ENCODE results near the gene SV2B.

- TF ChIP-seq EZH2 (IDR thresholded peaks at IDR 0.05) (no peak), POLR2AphosphoS5 (IDR thresholded peaks at IDR 0.05; ENCODE audit: borderline replicate concordance, low read depth, low read length) (no peak)
Observed at GRCh38 chr15:91278951-91279350, 178.9 kb downstream of the SV2B start.

Data from SK-N-MC (cell line).